Left ventricle myocardium inferior (tissue), 1 donor: ENCODE measurements around the gene TMX3. TPM values are rescaled to one million over a fixed set of nuclear protein-coding genes. Genes with fewer than 3 reads are reported as not detected.
A peak's percentile ranks its signal among the peaks of the same experiment; 100 is the strongest.

ENCODE experiments used
- DNase-seq: peaks from one replicate; pipeline ENCODE4 v3.0.0-alpha.2; 2020
- H3K27ac ChIP-seq: fragments of 200-600 bp; replicated peaks from 2 replicates; pipeline ENCODE4 v1.8.0; 2021
- H3K27me3 ChIP-seq: fragments of 200-600 bp; 2 replicates; pipeline ENCODE4 v1.8.0; 2021; ENCODE audit warnings: low read depth
- H3K36me3 ChIP-seq: fragments of 200-600 bp; 2 replicates; pipeline ENCODE4 v1.8.0; 2021
- H3K4me1 ChIP-seq: fragments of 200-600 bp; 2 replicates; pipeline ENCODE4 v1.8.0; 2021
- H3K4me3 ChIP-seq: fragments of 200-600 bp; 2 replicates; pipeline ENCODE4 v1.8.0; 2021; ENCODE audit warnings: mild to moderate bottlenecking, moderate library complexity
- H3K9me3 ChIP-seq: fragments of 200-600 bp; replicated peaks from 2 replicates; pipeline ENCODE4 v1.8.0; 2021
- CTCF ChIP-seq: fragments of 200-600 bp; IDR thresholded peaks from 2 replicates; pipeline ENCODE4 v1.8.0; 2021; ENCODE audit warnings: antibody characterized with exemption, mild to moderate bottlenecking, borderline replicate concordance
- intact Hi-C: fragments of 100-400 bp; cut with micrococcal nuclease; formaldehyde crosslinking; loops from one replicate; pipeline ENCODE4 v1.11.0; 2022
- total RNA-seq: library from RNA; stranded (reverse); fragmentation: NEBNext Ultra II Directional; extraction: Animal tissue kit (Norgen Biotek cat#: 25700); gene quantifications from one replicate; pipeline ENCODE4 v1.2.1, GENCODE V29; 2021
- donor health status: DM: no; HTN: yes; CAD: no; lungs with severe emphysema.

The TMX3 gene
- total RNA-seq, 1 donor from 2014 or later, result 26.3 TPM

GRCh38 chr18:68742206-68742605 is 27.3 kb upstream of the TMX3 start:
- intact Hi-C loops, result no loop called here

GRCh38 chr18:68740966-68741365 is 26.1 kb upstream of the TMX3 start:
- Histone ChIP-seq H3K4me1 (peaks cover 8% of the 10 kb centered on the region), H3K4me3 (no peak overlapping the region), H3K9me3 (no peaks in the 10 kb centered on the region), H3K27me3 (no peaks in the 10 kb centered on the region), H3K36me3 (no peaks in the 10 kb centered on the region), H3K27ac (no peak overlapping the region)
- intact Hi-C loops, result no loop called here
- TF ChIP-seq CTCF, result no peak
- no peak for DNase-seq

More at GRCh38 chr18:68742206-68742605, 27.3 kb upstream of the TMX3 start:
- H3K36me3 ChIP-seq, result no peaks in the 10 kb centered on the region
- no peak for DNase-seq
- H3K27me3 ChIP-seq, result no peaks in the 10 kb centered on the region
- no peak for TF ChIP-seq CTCF
- H3K4me1 ChIP-seq, result peaks cover 8% of the 10 kb centered on the region
- no peaks in the 10 kb centered on the region for H3K9me3 ChIP-seq
- no peak overlapping the region for H3K27ac ChIP-seq
- H3K4me3 ChIP-seq, result no peak overlapping the region

GRCh38 chr18:68739462-68739861 is 24.6 kb upstream of the TMX3 start:
- H3K4me3 ChIP-seq, result no peak overlapping the region
- H3K4me1 ChIP-seq, result peaks cover 14% of the 10 kb centered on the region
- TF ChIP-seq CTCF, result no peak
- intact Hi-C loops, result no loop called here
- H3K27ac ChIP-seq, result no peak overlapping the region
- H3K36me3 ChIP-seq, result no peaks in the 10 kb centered on the region
- H3K9me3 ChIP-seq, result no peaks in the 10 kb centered on the region
- H3K27me3 ChIP-seq, result no peaks in the 10 kb centered on the region
- no peak for DNase-seq

GRCh38 chr18:68738564-68738963 is 23.7 kb upstream of the TMX3 start:
- intact Hi-C loops, result no loop called here
- Histone ChIP-seq H3K36me3 (no peaks in the 10 kb centered on the region), H3K27me3 (no peaks in the 10 kb centered on the region), H3K4me3 (no peak overlapping the region), H3K9me3 (no peaks in the 10 kb centered on the region), H3K27ac (no peak overlapping the region), H3K4me1 (peaks cover 14% of the 10 kb centered on the region)
- TF ChIP-seq CTCF, result no peak
- DNase-seq, result no peak

GRCh38 chr18:68735483-68736343 is 20.8 kb upstream of the TMX3 start:
- Histone ChIP-seq H3K27me3 (no peaks in the 10 kb centered on the region), H3K4me3 (no peak overlapping the region), H3K27ac (no peak overlapping the region), H3K36me3 (no peaks in the 10 kb centered on the region), H3K9me3 (no peaks in the 10 kb centered on the region), H3K4me1 (peaks cover 14% of the 10 kb centered on the region)
- intact Hi-C loops, result no loop called here
- peak; percentile 77 for TF ChIP-seq CTCF
- no peak for DNase-seq
